HG03196 (cell line): Measurements from ENCODE around the gene CCDC201.
"Not testable (repeated sequence)": the region's sequence is repeated elsewhere in the genome, so short reads cannot be mapped to it uniquely, and the experiment has no call there.

Experiments
- ATAC-seq: cut with Tn5 transposase; IDR thresholded peaks from one replicate; pipeline ENCODE4 v1.9.1; 2021; ENCODE audit not compliant: unreplicated experiment

CCDC201 gene

GRCh38 chr7:45817913-45818312, 55.0 kb downstream of the CCDC201 start:
- ATAC-seq: not testable (repeated sequence)

- ATAC-seq: not testable (repeated sequence)
Measured at GRCh38 chr7:45817016-45817415, 55.9 kb downstream of the CCDC201 start.

- not testable (repeated sequence) for ATAC-seq
Measured at GRCh38 chr7:45814216-45815118, 58.4 kb downstream of the CCDC201 start.

GRCh38 chr7:45813771-45814170, 59.1 kb downstream of the CCDC201 start:
- ATAC-seq: not testable (repeated sequence)

- no peak for ATAC-seq
Measured at GRCh38 chr7:45812946-45813345, 59.9 kb downstream of the CCDC201 start.

- not testable (repeated sequence) for ATAC-seq
Measured at GRCh38 chr7:45811652-45812234, 61.1 kb downstream of the CCDC201 start.

- ATAC-seq: not testable (repeated sequence)
Measured at GRCh38 chr7:45810451-45811005, 62.4 kb downstream of the CCDC201 start.
